ENCODE measurements around the gene TCF4.

The TCF4 gene

GRCh38 chr18:55501579-55501978, 86.4 kb downstream of the TCF4 start:
- no peak for TF ChIP-seq OSR1 (CRISPR knock-in tag; IDR thresholded peaks at IDR 0.05)
- no peak for ATAC-seq

- TF ChIP-seq CSRNP3 (CRISPR knock-in tag; IDR thresholded peaks at IDR 0.05): no peak
- TF ChIP-seq ESRRG (CRISPR knock-in tag; IDR thresholded peaks at IDR 0.05): no peak
- TF ChIP-seq CSDC2 (CRISPR knock-in tag; IDR thresholded peaks at IDR 0.05): no peak
- TF ChIP-seq ISL1 (CRISPR knock-in tag; IDR thresholded peaks at IDR 0.05): peak; percentile 59; the same call in 1 of the 2 replicates
- no peak for TF ChIP-seq ARNTL (CRISPR knock-in tag; IDR thresholded peaks at IDR 0.05; ENCODE audit: borderline replicate concordance, low read depth)
- no peak for TF ChIP-seq ZFP30 (CRISPR knock-in tag; IDR thresholded peaks at IDR 0.05)
- 0 out of 2 replicates have a peak, but pooled peaks have one; percentile 16 for TF ChIP-seq ZC3H10 (CRISPR knock-in tag; IDR thresholded peaks at IDR 0.05)
- TF ChIP-seq ZFP3 (CRISPR knock-in tag; IDR thresholded peaks at IDR 0.05): no peak
- TF ChIP-seq TOX (CRISPR knock-in tag; IDR thresholded peaks at IDR 0.05; ENCODE audit: borderline replicate concordance): no peak
- no peak for TF ChIP-seq ZNF70 (CRISPR knock-in tag; IDR thresholded peaks at IDR 0.05)
- no peak for TF ChIP-seq BACH2 (CRISPR knock-in tag; IDR thresholded peaks at IDR 0.05; ENCODE audit: borderline replicate concordance)
- ATAC-seq: peak; percentile 83
These were observed 87.5 kb downstream of the TCF4 start for GRCh38 chr18:55500316-55501086.

GRCh38 chr18:55499526-55499925, 88.5 kb downstream of the TCF4 start:
- TF ChIP-seq ZNF8 (CRISPR knock-in tag; IDR thresholded peaks at IDR 0.05) (no peak), TOX (CRISPR knock-in tag; IDR thresholded peaks at IDR 0.05; ENCODE audit: borderline replicate concordance) (no peak), ARNTL (CRISPR knock-in tag; IDR thresholded peaks at IDR 0.05; ENCODE audit: borderline replicate concordance, low read depth) (no peak), OSR1 (CRISPR knock-in tag; IDR thresholded peaks at IDR 0.05) (no peak), ZNF565 (CRISPR knock-in tag; conservative IDR thresholded peaks at IDR 0.05; ENCODE audit: low read depth) (no peak), ISL1 (CRISPR knock-in tag; IDR thresholded peaks at IDR 0.05) (no peak), CSDC2 (CRISPR knock-in tag; IDR thresholded peaks at IDR 0.05) (no peak), PATZ1 (CRISPR knock-in tag; IDR thresholded peaks at IDR 0.05; ENCODE audit: borderline replicate concordance) (no peak), RARB (CRISPR knock-in tag; IDR thresholded peaks at IDR 0.05) (no peak), ZFP30 (CRISPR knock-in tag; IDR thresholded peaks at IDR 0.05) (no peak), PPARA (CRISPR knock-in tag; IDR thresholded peaks at IDR 0.05; ENCODE audit: borderline replicate concordance) (no peak), POU6F1 (CRISPR knock-in tag; IDR thresholded peaks at IDR 0.05; ENCODE audit: borderline replicate concordance, low read depth) (no peak)
- ATAC-seq: no peak

GRCh38 chr18:55497825-55498403, 90.1 kb downstream of the TCF4 start:
- ATAC-seq: no peak
- no peak for TF ChIP-seq ESRRG (CRISPR knock-in tag; IDR thresholded peaks at IDR 0.05)
- TF ChIP-seq RARB (CRISPR knock-in tag; IDR thresholded peaks at IDR 0.05): no peak
- no peak for TF ChIP-seq SNAI2 (CRISPR knock-in tag; IDR thresholded peaks at IDR 0.05)
- no peak for TF ChIP-seq ZC3H10 (CRISPR knock-in tag; IDR thresholded peaks at IDR 0.05)
- no peak for TF ChIP-seq ZNF8 (CRISPR knock-in tag; IDR thresholded peaks at IDR 0.05)
- TF ChIP-seq TCF4 (CRISPR knock-in tag; IDR thresholded peaks at IDR 0.05; ENCODE audit: borderline replicate concordance): no peak
- TF ChIP-seq ARNTL (CRISPR knock-in tag; IDR thresholded peaks at IDR 0.05; ENCODE audit: borderline replicate concordance, low read depth): no peak
- no peak for TF ChIP-seq OSR1 (CRISPR knock-in tag; IDR thresholded peaks at IDR 0.05)
- no peak for TF ChIP-seq BACH2 (CRISPR knock-in tag; IDR thresholded peaks at IDR 0.05; ENCODE audit: borderline replicate concordance)
- no peak for TF ChIP-seq CSDC2 (CRISPR knock-in tag; IDR thresholded peaks at IDR 0.05)
- no peak for TF ChIP-seq CREB5 (CRISPR knock-in tag; IDR thresholded peaks at IDR 0.05; ENCODE audit: low read depth)
- no peak for TF ChIP-seq GLIS3 (CRISPR knock-in tag; IDR thresholded peaks at IDR 0.05)
- no peak for TF ChIP-seq PATZ1 (CRISPR knock-in tag; IDR thresholded peaks at IDR 0.05; ENCODE audit: borderline replicate concordance)
- no peak for TF ChIP-seq ISL1 (CRISPR knock-in tag; IDR thresholded peaks at IDR 0.05)
- no peak for TF ChIP-seq ZFP3 (CRISPR knock-in tag; IDR thresholded peaks at IDR 0.05)
- TF ChIP-seq TOX (CRISPR knock-in tag; IDR thresholded peaks at IDR 0.05; ENCODE audit: borderline replicate concordance): no peak
- TF ChIP-seq PPARA (CRISPR knock-in tag; IDR thresholded peaks at IDR 0.05; ENCODE audit: borderline replicate concordance): no peak
- TF ChIP-seq CSRNP3 (CRISPR knock-in tag; IDR thresholded peaks at IDR 0.05): no peak
- TF ChIP-seq ZFP30 (CRISPR knock-in tag; IDR thresholded peaks at IDR 0.05): no peak
- no peak for TF ChIP-seq ZNF565 (CRISPR knock-in tag; conservative IDR thresholded peaks at IDR 0.05; ENCODE audit: low read depth)

Measured in SK-N-SH treated with all-trans-retinoic acid at 6 μM for 48 hours (cell line).